ENCODE measurements around the gene PGLYRP4.
"Not testable (repeated sequence)": the region's sequence is repeated elsewhere in the genome, so short reads cannot be mapped to it uniquely, and the experiment has no call there.

Gene PGLYRP4

DNA sequence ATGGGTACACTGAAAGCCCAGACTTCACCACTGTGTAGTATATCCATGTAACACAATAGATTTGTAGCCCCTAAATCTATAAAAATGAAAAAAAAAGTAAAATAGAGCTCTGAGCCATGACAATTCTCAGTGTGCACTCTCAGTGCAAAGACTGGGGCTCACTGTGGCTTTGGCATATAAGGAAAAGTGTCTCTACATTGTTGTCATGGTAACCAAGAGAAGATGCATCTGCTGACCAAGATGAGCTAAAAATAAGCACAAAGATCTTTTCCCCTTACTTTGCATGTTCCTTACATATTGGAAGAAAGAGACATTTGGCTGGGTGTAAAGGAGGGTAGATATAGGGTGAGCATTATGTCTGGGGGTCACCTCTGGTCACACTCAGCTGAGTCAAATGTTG is 12.0 kb downstream of the PGLYRP4 start:
- DNase-seq: no peak

DNA sequence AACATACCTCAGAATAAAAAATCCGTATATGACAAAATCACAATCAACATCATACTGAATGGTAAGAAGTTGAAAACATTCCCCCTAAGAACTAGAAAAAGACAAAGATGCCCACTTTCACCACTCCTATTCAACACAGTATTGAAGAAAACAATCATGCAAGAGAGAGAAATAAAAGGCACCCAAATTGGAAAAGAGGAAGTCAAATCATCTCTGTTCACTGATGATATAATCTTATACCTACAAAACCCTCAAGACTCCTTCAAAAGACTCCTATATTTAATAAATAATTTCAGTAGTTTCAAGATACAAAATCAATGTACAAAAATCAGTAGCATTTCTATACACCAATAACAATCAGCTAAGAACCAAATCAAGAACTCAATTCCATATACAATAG is 14.7 kb downstream of the PGLYRP4 start:
- no peak for DNase-seq

- DNase-seq: no peak
Observed at GRCh38 chr1:153324912-153325311, 23.7 kb downstream of the PGLYRP4 start.

DNA sequence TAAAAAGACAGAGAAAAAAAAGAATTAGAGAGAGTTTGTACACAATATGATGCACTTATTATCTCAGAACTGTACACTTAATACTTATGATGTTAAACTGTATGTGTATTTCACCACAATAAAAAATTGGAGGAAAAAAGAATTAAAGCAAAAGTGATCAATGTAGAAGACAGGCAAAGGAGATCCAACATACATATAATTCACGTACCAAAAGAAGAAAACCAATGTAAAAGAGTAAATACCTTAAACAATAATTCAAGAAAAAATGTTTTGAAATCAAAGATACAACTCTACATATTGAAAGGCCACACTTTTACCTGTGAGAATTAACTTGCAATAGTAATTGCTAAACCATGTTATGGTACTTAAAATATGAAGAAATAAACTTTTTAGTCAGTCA is 26.1 kb downstream of the PGLYRP4 start:
- no peak for DNase-seq

- DNase-seq: not testable (repeated sequence)
Observed at GRCh38 chr1:153318145-153318544, 30.5 kb downstream of the PGLYRP4 start.

DNA sequence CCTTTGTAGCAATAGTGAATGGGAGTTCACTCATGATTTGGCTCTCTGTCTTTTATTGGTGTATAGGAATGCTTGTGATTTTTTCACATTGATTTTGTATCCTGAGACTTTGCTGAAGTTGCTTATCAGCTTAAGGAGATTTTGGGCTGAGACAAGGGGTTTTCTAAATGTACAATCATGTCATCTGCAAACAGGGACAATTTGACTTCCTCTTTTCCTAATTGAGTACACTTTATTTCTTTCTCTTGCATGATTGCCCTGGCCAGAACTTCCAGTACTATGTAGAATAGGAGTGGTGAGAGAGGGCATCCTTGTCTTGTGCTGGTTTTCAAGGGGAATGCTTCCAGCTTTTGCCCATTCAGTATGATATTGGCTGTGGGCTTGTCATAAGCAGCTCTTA is 32.6 kb downstream of the PGLYRP4 start:
- DNase-seq: not testable (repeated sequence)

DNA sequence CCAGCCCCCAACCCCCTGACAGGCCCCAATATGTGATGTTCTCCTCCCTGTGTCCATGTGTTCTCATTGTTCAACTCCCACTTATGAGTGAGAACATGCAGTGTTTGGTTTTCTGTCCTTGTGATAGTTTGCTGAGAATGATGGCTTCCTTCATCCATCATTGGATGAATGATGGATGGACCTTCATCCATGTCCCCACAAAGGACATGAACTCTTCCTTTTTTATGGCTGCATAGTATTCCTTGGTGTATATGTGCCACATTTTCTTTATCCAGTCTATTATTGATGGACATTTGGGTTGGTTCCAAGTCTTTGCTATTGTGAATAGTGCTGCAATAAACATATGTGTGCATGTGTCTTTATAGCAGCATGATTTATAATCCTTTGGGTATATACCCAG is 34.3 kb downstream of the PGLYRP4 start:
- DNase-seq: not testable (repeated sequence)

DNA sequence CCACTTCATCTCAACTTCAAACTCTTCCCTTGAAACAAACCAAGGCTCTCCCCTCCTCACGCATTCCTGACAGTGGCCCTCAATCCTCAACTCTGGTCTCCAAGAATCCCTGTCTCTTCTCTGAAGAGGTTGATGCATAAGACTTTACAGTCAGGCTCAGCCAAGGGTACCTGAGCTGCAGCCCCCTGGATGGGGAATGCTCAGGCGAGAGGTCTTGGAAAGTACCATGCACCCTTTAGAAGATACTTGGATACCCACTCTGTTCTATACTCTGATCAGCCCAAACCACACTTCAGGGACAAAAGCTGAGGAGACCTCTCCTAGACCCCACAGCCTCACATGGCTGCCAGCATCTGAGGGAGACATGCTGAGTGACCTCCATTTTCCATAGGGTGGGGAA is 35.4 kb downstream of the PGLYRP4 start:
- DNase-seq: no peak

DNA sequence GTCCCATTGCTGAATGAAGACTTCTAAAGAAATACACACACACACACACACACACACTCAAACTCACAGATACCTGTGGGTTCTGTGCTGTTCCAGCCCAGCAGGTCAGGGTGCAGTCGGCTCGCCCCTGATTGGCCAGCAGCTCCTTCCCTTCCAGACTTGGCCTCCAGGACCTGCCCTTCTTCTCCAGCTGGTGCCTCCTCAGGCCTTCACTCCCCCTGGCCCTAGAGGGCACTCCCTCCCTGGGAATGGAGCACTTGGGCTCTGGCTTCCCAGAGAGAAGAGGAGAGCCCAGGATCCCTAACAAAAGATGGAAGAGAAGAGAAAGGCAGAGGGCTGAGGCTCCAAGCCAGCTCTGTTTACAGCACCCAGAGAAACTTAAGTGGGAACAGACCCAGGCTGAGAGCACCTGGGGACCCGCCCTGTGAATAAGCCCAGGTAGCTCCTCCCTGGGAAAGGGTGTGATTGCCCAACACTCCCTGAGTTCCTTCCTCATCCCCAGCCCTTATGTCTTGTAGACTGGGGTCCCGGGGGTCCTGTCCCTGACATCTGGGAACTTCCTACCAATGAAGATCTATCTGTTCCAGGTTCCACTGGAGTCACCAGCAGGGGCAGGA is 36.0 kb downstream of the PGLYRP4 start, which contains the start of gene PGLYRP3:
Gene PGLYRP3, minus strand, starts transcription at position 383 of the 617 bp plus-strand sequence. CDS start 2,287 bp downstream, outside the sequence.
- no peak for DNase-seq

GRCh38 chr1:153310526-153310925 is 38.1 kb downstream of the PGLYRP4 start:
- DNase-seq: no peak

- DNase-seq: no peak
Observed at GRCh38 chr1:153309441-153309840, 39.2 kb downstream of the PGLYRP4 start.

DNA sequence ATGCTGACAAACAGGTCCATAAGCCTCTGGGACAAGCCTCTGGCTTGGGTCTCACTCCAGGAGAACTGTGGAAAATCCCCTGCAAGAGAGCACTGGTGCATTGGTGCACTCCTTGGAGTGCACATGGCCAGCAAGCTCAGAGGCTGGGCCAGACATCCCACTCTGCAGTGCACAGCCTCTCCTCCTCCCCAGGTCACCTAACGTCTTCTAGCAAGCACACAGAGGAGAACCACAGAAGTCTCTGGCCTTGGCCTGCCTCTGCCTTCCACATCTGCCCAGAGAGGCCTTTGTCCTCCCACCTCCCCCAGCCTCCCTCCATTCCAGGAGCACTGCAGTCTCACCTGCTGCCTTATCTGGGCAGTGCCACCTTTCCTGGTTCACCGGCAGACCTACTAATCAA is 40.1 kb downstream of the PGLYRP4 start:
- DNase-seq: no peak

DNA sequence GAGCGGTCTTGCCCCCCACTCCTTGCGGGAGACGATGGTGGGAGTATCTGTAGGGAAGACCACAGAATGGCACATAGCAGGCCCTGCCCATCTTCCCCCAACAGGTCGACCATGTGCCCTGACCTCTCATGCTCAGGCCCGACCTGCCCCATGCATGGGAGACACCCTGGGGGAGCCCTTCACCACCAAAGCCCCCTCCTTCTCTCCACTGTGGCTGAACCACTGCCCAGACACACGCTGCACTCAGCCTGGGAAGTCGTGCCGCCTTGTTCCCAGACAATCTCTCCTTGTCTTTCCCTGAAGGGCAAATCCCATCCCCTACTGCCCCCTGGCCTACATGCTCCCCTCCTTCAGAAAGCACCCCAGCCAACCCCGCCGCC is 41.4 kb downstream of the PGLYRP4 start:
- no peak for DNase-seq

- no peak for DNase-seq
Observed at GRCh38 chr1:153306303-153307220, 42.1 kb downstream of the PGLYRP4 start.

DNA sequence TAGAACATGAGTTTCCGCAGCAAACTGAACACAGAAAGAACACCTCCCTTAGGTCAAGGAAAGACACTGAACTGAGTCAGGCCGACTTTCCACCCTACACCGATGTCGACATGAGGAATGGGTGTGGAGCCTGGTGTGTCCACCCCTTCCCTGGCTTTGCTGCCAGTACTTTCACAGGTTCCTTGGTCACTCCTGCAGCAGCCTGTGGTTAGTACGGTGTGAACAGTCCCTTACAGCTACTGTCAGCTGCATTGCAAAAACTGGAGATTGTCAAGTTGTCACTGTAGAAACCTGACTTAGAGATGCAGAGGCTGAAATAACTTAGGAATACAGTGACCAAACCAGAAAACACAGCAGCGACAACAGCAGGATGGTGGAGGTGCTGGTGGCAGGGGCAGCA is 43.0 kb downstream of the PGLYRP4 start:
- DNase-seq: no peak

DNA sequence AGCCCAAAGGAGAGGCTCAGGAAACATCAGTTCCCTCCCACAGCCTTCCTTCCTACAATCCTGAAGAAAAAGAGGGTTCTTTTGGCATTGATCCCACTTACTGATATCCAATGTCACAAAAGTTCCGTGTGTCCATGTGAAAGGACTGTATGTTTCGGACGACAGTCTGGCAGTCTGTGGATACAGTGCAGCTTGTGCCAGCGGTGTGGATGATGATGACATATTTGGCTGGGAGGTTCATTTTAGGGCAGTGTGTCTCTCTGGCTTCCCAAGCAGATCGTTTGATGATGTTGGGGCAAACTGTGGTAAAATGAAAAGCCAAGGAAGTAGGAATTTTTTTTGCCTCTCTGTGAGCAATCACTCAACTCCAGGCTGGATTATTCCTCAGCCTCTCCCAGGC is 46.3 kb downstream of the PGLYRP4 start:
- no peak for DNase-seq

DNA sequence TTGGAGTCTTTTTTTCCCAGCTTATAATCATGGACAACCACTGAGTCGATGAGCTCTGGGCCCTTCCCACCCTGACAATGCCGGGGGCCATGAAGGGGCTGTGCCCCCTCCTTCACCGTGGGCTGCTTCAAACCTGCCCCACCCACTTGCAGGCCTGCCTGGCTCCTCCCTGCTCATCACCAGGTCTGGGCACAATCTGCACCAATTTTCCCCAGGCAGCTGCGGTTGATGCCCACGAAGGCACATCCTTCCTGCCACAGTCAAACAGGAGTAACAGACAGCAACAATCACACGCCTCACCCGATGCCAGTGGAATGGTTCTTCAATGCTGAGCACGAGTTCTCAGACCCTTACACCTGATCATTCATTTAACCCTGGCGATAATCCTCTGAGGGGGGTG is 54.8 kb downstream of the PGLYRP4 start:
- DNase-seq: no peak

GRCh38 chr1:153293480-153293775 is 55.2 kb downstream of the PGLYRP4 start:
- no peak for DNase-seq

DNA sequence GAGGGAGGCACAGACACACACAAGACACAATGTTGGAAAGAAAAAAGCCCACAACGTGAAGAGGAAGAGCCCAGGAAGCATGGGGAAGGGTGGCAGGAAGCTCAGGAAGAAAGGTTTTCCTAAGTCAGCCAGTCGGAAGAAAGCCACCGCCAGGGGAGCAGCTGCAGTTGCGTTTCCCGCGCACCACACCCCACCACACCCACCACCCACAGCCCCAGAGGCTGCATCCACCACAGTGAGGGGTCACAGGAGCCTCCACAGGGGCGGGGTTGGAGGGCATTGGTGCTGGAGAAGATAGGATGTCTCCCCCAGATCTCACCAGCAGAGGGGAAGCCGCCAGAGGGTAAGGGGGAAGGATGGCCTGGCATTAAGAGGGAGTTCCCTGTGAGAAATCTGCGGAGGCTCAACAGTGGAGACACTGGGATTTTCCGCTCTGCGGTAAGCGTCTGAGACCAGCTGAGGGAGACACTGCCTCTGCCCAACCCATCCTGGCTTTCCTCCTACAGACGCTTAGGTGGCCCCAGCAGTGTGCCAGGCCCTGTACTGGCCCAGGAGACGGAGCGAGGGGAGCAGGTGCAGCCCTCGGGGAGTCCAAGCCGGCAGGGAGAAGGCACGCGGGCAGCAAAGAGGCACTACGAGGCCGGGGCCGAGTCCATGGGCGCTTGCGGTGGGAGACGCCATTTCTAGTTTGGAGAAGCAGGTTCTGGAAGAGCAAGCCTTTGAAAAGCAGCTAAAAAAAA is 55.7 kb downstream of the PGLYRP4 start:
- DNase-seq: no peak

DNA sequence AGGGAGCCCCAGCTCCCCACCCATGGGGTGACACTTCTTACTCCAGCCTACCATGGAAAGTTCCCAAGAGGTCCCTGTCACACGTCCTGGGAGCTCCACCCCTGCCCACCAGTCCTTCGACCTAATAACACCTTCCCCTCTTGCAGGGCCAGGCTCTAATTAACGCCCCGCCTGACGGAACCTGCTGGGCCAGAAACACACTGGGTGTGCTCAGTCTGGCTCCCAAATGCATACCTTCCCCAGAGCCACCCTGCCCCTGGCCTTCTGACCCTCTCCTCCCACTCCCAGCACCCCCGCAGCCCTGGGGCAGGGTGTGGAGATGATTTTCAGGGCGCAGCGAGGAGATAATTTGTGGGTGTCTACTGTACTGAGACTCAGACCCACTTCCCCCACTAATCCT is 56.5 kb downstream of the PGLYRP4 start:
- no peak for DNase-seq

DNA sequence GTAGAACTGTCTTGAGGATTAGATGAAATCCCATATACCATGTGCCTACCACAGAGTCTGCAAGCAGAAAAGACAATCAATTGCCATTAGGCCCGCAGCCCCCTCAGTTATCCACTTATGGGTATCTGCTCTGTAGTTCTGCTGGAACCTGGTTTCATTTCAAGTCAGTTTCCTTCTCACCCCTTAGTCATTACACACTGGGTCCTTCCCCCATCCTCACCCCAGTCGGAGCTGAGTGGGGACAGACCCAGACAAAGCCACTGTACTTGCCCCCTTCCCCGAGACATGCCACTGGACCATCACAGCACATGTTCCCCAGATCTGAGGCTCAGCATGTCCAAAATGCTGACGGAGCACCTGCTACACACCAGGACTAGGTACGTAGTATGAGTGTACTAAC is 57.1 kb downstream of the PGLYRP4 start:
- no peak for DNase-seq

DNA sequence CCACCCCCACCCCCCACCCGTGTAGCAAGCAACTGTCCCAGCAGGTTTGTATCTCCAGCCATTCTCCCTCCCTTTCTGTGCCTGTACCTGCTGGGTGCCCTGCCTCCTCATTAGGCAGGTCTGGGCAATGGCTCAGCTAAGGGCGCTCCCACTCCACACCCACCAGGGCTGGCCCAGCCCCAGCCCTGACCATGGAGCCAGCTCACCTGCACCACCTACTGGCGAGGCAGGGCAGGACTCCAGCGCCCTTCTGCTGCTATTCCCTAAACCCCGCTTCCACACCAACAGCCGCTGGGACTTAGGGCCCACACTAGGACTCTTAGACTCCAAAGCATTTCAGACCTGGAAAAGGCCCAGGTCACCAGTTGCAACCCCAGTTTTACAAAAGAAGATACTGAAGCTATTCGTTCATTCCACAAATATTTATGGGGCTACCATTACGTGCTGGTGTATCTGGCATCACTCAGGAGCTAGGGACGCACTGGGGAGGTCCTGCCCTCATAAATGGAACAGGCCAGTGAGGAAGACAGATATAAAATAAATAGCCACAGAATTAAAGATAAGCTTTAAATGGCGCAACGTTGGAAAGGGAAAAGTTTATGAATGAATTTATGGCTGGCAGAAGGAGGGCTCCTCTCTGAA is 59.9 kb downstream of the PGLYRP4 start:
- no peak for DNase-seq
